ENCODE measurements around the gene HEXIM2. TPM values are rescaled to one million over a fixed set of nuclear protein-coding genes. Genes with fewer than 3 reads are reported as not detected.
"Not testable (repeated sequence)": the region's sequence is repeated elsewhere in the genome, so short reads cannot be mapped to it uniquely, and the experiment has no call there.

The HEXIM2 gene
- total and polyA plus RNA-seq, 2 of the 13 experiments (the other 11 are each of a cell fraction or from before 2014, with no cell fraction given), result 27.1 to 32.4 TPM

DNA sequence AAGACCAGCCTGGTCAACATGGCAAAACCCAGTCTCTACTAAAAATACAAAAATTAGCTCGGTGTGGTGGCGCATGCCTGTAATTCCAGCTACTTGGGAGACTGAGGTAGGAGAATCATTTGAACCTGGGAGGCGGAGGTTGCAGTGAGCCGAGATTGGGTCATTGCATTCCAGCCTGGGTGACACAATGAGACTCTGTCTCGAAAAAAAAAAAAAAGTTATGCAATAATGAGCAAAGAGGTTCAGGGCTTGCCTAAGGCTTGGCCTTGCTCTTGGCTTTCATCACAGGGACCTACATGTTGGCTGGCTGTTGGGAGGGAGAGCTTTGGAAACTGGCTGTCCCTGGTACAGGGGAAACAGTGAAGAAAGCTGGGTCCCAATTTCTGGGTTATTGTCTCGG is 40.2 kb downstream of the HEXIM2 start (continued):
- TF ChIP-seq, protein P1, sequence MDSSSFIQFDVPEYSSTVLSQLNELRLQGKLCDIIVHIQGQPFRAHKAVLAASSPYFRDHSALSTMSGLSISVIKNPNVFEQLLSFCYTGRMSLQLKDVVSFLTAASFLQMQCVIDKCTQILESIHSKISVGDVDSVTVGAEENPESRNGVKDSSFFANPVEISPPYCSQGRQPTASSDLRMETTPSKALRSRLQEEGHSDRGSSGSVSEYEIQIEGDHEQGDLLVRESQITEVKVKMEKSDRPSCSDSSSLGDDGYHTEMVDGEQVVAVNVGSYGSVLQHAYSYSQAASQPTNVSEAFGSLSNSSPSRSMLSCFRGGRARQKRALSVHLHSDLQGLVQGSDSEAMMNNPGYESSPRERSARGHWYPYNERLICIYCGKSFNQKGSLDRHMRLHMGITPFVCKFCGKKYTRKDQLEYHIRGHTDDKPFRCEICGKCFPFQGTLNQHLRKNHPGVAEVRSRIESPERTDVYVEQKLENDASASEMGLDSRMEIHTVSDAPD (CRISPR knock-in tag; IDR thresholded peaks at IDR 0.05), result 0 out of 2 replicates have a peak, but pooled peaks have one; percentile 84
- TF ChIP-seq SNAPC2 (CRISPR knock-in tag; IDR thresholded peaks at IDR 0.05) (peak; percentile 74; the same call in 1 of the 2 replicates), NFIC (IDR thresholded peaks at IDR 0.05; ENCODE audit: low read length) (0 out of 2 replicates have a peak, but pooled peaks have one; percentile 66), ZFX (CRISPR knock-in tag; IDR thresholded peaks at IDR 0.05; ENCODE audit: low read depth) (peak; percentile 66), KDM3A (CRISPR knock-in tag; IDR thresholded peaks at IDR 0.05; ENCODE audit: low read depth) (peak; percentile 95), THAP11 (CRISPR knock-in tag; IDR thresholded peaks at IDR 0.05) (peak; percentile 86), HNF4G (IDR thresholded peaks at IDR 0.05; ENCODE audit: borderline replicate concordance, low read depth, low read length) (peak; percentile 58; the same call in 1 of the 2 replicates), HNF4G (CRISPR knock-in tag; IDR thresholded peaks at IDR 0.05; ENCODE audit: borderline replicate concordance, low read depth) (peak; percentile 74; the same call in 1 of the 2 replicates), SAP130 (CRISPR knock-in tag; IDR thresholded peaks at IDR 0.05; ENCODE audit: low read depth) (peak; percentile 89), ZNF331 (CRISPR knock-in tag; IDR thresholded peaks at IDR 0.05) (peak; percentile 98), HMG20A (CRISPR knock-in tag; IDR thresholded peaks at IDR 0.05; ENCODE audit: borderline replicate concordance) (peak; percentile 85; the same call in 1 of the 2 replicates), KDM1A (CRISPR knock-in tag; IDR thresholded peaks at IDR 0.05) (peak; percentile 78), SMAD3 (CRISPR knock-in tag; IDR thresholded peaks at IDR 0.05) (peak; percentile 83), ZSCAN20 (CRISPR knock-in tag; IDR thresholded peaks at IDR 0.05; ENCODE audit: borderline replicate concordance) (peak; percentile 38; the same call in 1 of the 2 replicates), TARDBP (CRISPR knock-in tag; IDR thresholded peaks at IDR 0.05) (peak; percentile 93), NONO (CRISPR knock-in tag; conservative IDR thresholded peaks at IDR 0.05) (peak; percentile 91), GABPB1 (CRISPR knock-in tag; IDR thresholded peaks at IDR 0.05) (peak; percentile 38), NR2F2 (IDR thresholded peaks at IDR 0.05; ENCODE audit: borderline replicate concordance, low read depth) (peak; percentile 77)
- TF ChIP-seq, protein P2, sequence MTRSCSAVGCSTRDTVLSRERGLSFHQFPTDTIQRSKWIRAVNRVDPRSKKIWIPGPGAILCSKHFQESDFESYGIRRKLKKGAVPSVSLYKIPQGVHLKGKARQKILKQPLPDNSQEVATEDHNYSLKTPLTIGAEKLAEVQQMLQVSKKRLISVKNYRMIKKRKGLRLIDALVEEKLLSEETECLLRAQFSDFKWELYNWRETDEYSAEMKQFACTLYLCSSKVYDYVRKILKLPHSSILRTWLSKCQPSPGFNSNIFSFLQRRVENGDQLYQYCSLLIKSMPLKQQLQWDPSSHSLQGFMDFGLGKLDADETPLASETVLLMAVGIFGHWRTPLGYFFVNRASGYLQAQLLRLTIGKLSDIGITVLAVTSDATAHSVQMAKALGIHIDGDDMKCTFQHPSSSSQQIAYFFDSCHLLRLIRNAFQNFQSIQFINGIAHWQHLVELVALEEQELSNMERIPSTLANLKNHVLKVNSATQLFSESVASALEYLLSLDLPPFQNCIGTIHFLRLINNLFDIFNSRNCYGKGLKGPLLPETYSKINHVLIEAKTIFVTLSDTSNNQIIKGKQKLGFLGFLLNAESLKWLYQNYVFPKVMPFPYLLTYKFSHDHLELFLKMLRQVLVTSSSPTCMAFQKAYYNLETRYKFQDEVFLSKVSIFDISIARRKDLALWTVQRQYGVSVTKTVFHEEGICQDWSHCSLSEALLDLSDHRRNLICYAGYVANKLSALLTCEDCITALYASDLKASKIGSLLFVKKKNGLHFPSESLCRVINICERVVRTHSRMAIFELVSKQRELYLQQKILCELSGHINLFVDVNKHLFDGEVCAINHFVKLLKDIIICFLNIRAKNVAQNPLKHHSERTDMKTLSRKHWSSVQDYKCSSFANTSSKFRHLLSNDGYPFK (CRISPR knock-in tag; IDR thresholded peaks at IDR 0.05; ENCODE audit: borderline replicate concordance), result peak; percentile 45; the same call in 1 of the 2 replicates
- TF ChIP-seq, protein P3, sequence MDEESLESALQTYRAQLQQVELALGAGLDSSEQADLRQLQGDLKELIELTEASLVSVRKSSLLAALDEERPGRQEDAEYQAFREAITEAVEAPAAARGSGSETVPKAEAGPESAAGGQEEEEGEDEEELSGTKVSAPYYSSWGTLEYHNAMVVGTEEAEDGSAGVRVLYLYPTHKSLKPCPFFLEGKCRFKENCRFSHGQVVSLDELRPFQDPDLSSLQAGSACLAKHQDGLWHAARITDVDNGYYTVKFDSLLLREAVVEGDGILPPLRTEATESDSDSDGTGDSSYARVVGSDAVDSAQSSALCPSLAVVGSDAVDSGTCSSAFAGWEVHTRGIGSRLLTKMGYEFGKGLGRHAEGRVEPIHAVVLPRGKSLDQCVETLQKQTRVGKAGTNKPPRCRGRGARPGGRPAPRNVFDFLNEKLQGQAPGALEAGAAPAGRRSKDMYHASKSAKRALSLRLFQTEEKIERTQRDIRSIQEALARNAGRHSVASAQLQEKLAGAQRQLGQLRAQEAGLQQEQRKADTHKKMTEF (CRISPR knock-in tag; IDR thresholded peaks at IDR 0.05), result peak; percentile 98
- TF ChIP-seq, protein P4, sequence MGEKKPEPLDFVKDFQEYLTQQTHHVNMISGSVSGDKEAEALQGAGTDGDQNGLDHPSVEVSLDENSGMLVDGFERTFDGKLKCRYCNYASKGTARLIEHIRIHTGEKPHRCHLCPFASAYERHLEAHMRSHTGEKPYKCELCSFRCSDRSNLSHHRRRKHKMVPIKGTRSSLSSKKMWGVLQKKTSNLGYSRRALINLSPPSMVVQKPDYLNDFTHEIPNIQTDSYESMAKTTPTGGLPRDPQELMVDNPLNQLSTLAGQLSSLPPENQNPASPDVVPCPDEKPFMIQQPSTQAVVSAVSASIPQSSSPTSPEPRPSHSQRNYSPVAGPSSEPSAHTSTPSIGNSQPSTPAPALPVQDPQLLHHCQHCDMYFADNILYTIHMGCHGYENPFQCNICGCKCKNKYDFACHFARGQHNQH (CRISPR knock-in tag; IDR thresholded peaks at IDR 0.05), result peak; percentile 91
- TF ChIP-seq NONO (IDR thresholded peaks at IDR 0.05), result not testable (repeated sequence)
- TF ChIP-seq, protein P5, sequence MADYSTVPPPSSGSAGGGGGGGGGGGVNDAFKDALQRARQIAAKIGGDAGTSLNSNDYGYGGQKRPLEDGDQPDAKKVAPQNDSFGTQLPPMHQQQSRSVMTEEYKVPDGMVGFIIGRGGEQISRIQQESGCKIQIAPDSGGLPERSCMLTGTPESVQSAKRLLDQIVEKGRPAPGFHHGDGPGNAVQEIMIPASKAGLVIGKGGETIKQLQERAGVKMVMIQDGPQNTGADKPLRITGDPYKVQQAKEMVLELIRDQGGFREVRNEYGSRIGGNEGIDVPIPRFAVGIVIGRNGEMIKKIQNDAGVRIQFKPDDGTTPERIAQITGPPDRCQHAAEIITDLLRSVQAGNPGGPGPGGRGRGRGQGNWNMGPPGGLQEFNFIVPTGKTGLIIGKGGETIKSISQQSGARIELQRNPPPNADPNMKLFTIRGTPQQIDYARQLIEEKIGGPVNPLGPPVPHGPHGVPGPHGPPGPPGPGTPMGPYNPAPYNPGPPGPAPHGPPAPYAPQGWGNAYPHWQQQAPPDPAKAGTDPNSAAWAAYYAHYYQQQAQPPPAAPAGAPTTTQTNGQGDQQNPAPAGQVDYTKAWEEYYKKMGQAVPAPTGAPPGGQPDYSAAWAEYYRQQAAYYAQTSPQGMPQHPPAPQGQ (CRISPR knock-in tag; IDR thresholded peaks at IDR 0.05; ENCODE audit: borderline replicate concordance), result 0 out of 2 replicates have a peak, but pooled peaks have one; percentile 38
